GM23248 (cell line): ENCODE data around the gene RBBP8NL. TPM values are rescaled to one million over a fixed set of nuclear protein-coding genes. Genes with fewer than 3 reads are reported as not detected.

Source experiments
- DNase-seq: peaks from one replicate; pipeline ENCODE4 v3.0.0-alpha.2; 2015
- H2AFZ ChIP-seq: fragments of 200-600 bp; sonication (generic); 2 replicates; pipeline ENCODE4 v1.6.1; 2016; ENCODE audit warnings: antibody characterized with exemption
- H3F3A ChIP-seq: fragments of 200-600 bp; sonication (generic); 2 replicates; pipeline ENCODE4 v1.6.1; 2016; ENCODE audit warnings: mild to moderate bottlenecking, antibody characterized with exemption, mixed run types; ENCODE audit not compliant: insufficient read depth
- H3K27ac ChIP-seq: fragments of 200-600 bp; sonication (generic); 2 replicates; pipeline ENCODE4 v1.5.1; 2016; ENCODE audit warnings: mild to moderate bottlenecking
- H3K27me3 ChIP-seq: fragments of 200-600 bp; sonication (generic); replicated peaks from 2 replicates; pipeline ENCODE4 v1.6.1; 2016; ENCODE audit warnings: mild to moderate bottlenecking; ENCODE audit not compliant: insufficient read depth
- H3K36me3 ChIP-seq: fragments of 200-600 bp; sonication (generic); 2 replicates; pipeline ENCODE4 v1.6.1; 2016; ENCODE audit warnings: low read depth, mild to moderate bottlenecking
- H3K4me1 ChIP-seq: fragments of 200-600 bp; sonication (generic); 2 replicates; pipeline ENCODE4 v1.6.1; 2016; ENCODE audit warnings: mild to moderate bottlenecking; ENCODE audit not compliant: insufficient read depth
- H3K4me2 ChIP-seq: fragments of 200-600 bp; sonication (generic); one replicate; pipeline ENCODE4 v1.6.1; 2016; ENCODE audit warnings: mild to moderate bottlenecking; ENCODE audit not compliant: unreplicated experiment
- H3K4me3 ChIP-seq: fragments of 200-600 bp; sonication (generic); 2 replicates; pipeline ENCODE4 v1.5.1; 2016; ENCODE audit warnings: mild to moderate bottlenecking
- H3K79me2 ChIP-seq: fragments of 200-600 bp; sonication (generic); 2 replicates; pipeline ENCODE4 v1.6.1; 2016; ENCODE audit warnings: mild to moderate bottlenecking; ENCODE audit not compliant: insufficient read depth
- H3K9ac ChIP-seq: fragments of 200-600 bp; sonication (generic); 2 replicates; pipeline ENCODE4 v1.6.1; 2016; ENCODE audit warnings: mild to moderate bottlenecking
- H3K9me2 ChIP-seq: fragments of 200-600 bp; sonication (generic); 2 replicates; pipeline ENCODE4 v1.6.1; 2016; ENCODE audit warnings: mixed run types, mild to moderate bottlenecking, moderate library complexity; ENCODE audit not compliant: insufficient read depth
- H3K9me3 ChIP-seq: fragments of 200-600 bp; sonication (generic); one replicate; pipeline ENCODE4 v1.6.1; 2017; ENCODE audit warnings: low read depth
- H4K20me1 ChIP-seq: fragments of 200-600 bp; sonication (generic); 2 replicates; pipeline ENCODE4 v1.6.0; 2016; ENCODE audit not compliant: insufficient read depth
- EZH2 ChIP-seq: fragments of 200-600 bp; sonication (generic); IDR thresholded peaks from 2 replicates; pipeline ENCODE4 v1.6.1; 2018; ENCODE audit warnings: antibody characterized with exemption, mild to moderate bottlenecking; ENCODE audit not compliant: insufficient read depth, poor library complexity, severe bottlenecking
- EZH2phosphoT487 ChIP-seq: fragments of 200-600 bp; sonication (generic); IDR thresholded peaks from 2 replicates; pipeline ENCODE4 v1.6.1; 2018; ENCODE audit warnings: antibody characterized with exemption, moderate library complexity, mild to moderate bottlenecking, low read depth; ENCODE audit not compliant: insufficient read depth
- WGBS, 2 experiments: methylation state at CpG; one replicate each; pipeline ENCODE4 v1.1.6; 2015 to 2017; ENCODE audit warnings: low lambda C conversion rate in 2 of 2, low coverage in 1 of 2; ENCODE audit errors: missing lambda C conversion rate in 2 of 2; 5-methylcytosine and 5-hydroxymethylcytosine counted together
- in situ Hi-C: fragments of 300-500 bp; cut with MboI; formaldehyde crosslinking; loops from 2 replicates; pipeline ENCODE4 v1.15.0; 2020
- polyA plus RNA-seq: library from polyadenylated mRNA; unstranded; fragments of >200 nt; fragmentation: Nextera tagmentation; extraction: Ambion mirVana; gene quantifications from 2 replicates; pipeline ENCODE4 v1.2.1, GENCODE V29; 2016
- total RNA-seq: library from RNA; depleted of rRNA; stranded (reverse); fragments of >200 nt; shearing (Covaris generic); gene quantifications from 2 replicates; pipeline ENCODE4 v1.2.3, GENCODE V29; 2014

Gene RBBP8NL
- total and polyA plus RNA-seq, 2 experiments from 2014 or later: not detected

DNA sequence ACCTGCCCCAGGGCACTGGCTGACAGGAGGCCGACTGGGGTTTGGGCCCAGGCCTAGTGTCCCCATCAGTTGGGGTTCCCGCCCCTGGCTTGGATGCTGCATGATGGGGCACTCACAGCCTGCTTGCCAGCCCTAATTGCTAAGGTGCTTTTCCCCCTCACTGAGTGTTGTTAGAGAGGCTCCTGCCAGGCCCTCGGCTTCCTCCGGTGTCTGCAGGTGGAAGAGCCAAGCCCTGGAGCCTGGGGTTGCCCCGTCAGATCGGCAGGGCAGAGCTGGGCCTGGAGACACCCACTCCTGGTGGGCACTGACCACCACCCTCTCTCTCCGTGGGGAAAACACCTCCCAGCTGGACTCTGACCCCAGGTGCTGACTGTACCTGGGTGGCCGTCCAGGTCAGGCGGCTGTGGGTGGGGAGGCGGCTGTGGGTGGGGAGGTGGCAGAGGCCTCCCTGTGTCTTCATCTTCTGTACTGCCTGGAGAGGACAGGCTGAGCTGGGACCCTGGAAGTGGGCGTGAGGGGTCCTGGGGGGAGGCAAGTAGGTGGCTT is 14.2 kb downstream of the RBBP8NL start:
- in situ Hi-C loops: no loop called here

DNA sequence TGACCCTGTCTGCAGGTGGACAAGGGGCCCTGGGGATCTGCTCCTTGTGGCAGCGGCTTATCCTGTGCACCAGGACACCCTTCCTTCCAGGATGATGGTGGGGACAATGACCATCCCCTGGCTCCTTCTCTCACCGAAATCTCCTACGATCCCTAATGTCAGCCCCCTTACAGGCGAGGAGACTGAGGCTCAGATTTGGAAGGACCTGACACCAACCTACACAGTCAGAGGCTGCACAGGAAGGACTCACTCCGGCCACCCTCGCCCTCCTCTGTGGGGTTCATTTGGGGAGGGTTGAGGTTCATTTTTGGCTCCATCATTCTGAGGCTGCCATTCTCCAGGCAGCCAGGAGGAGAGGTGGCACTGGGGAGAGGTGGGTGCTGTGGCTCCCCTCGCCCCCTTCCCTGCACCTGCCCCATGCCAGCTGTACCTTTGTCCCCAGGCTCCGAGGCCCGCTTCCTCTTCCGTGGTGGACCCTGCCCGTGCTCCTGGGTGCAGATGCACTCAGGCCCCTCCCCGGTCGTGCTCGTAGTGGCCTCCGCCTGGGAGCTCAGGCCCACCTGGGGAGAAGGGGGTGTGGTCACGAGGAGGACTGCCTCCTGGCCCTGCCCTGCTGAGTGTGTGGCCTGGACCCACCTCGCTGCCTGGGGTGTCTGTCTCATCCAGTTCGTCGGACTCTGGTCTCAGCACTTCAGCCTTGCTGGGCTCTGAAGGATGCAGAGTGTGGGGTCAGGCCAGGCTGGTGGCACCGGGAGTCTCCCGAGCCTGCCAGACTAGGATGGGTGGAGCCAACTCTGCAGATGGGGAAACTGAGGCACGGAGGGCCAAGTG is 14.9 kb downstream of the RBBP8NL start:
- Histone ChIP-seq H3K27me3 (no peaks in the 10 kb centered on the region), H3K4me1 (no peaks in the 10 kb centered on the region), H3K27ac (no peak overlapping the region), H3K4me2 (no peak overlapping the region), H3K36me3 (no peaks in the 10 kb centered on the region), H3K4me3 (no peak overlapping the region), H3F3A (no peaks in the 10 kb centered on the region), H3K79me2 (no peaks in the 10 kb centered on the region), H3K9me3 (no peaks in the 10 kb centered on the region), H3K9ac (no peak overlapping the region), H2AFZ (no peak overlapping the region), H3K9me2 (no peaks in the 10 kb centered on the region), H4K20me1 (no peaks in the 10 kb centered on the region)
- no peak for TF ChIP-seq EZH2phosphoT487
- TF ChIP-seq EZH2: no peak
- WGBS, 2 experiments: 46 to 48% methylated on average over 19 to 22 of the region's 22 CpGs
- in situ Hi-C loops: no loop called here
- DNase-seq: no peak

More for the DNA sequence above, 14.2 kb downstream of the RBBP8NL start:
- Histone ChIP-seq H3K27ac (no peak overlapping the region), H3K9me2 (no peaks in the 10 kb centered on the region), H3K4me1 (no peaks in the 10 kb centered on the region), H3K36me3 (no peaks in the 10 kb centered on the region), H3K27me3 (no peaks in the 10 kb centered on the region), H3K4me3 (no peak overlapping the region), H3K9ac (no peak overlapping the region), H4K20me1 (no peaks in the 10 kb centered on the region), H3K79me2 (no peaks in the 10 kb centered on the region), H3K9me3 (no peaks in the 10 kb centered on the region), H3K4me2 (no peak overlapping the region), H3F3A (no peaks in the 10 kb centered on the region), H2AFZ (no peak overlapping the region)
- 64 to 75% methylated on average over 8 to 11 of the region's 11 CpGs for whole genome bisulfite sequencing, 2 experiments
- DNase-seq: no peak
- TF ChIP-seq EZH2phosphoT487 (no peak), EZH2 (no peak)

DNA sequence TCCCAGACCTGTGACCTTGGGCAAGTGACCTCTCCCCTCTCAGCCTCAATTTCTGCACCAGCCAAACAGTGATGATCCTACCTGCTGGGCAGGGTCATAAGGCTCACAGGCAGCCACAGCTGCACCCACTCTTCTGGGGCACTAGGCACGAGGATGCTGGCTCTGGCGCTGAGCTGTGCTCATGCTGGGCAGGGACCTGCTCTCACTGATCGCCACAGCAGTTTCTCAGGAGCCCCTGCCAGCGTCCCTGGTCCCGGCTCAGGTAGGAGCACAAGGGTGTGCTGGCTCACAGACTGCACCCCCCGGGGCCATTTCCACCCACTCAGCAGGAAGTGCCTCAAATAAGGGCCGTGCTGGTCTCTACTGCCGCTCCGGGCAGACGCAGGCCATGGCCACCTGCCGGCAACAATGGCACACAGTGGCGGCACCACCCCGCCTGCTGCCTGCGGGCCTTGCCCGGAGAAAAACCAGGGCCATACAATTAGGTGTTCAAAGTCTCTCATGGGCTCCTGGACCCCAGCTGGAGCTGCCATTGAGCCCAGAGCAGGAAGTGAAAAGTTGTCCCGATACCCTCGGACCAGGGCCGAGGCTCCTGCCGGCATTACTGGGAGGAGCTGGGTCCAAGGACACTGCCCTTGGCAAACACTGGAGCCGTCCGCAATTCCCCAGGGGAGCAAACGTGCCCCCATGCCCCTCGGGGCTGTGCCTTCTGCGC is 15.7 kb downstream of the RBBP8NL start:
- TF ChIP-seq EZH2phosphoT487 (no peak), EZH2 (no peak)

DNA sequence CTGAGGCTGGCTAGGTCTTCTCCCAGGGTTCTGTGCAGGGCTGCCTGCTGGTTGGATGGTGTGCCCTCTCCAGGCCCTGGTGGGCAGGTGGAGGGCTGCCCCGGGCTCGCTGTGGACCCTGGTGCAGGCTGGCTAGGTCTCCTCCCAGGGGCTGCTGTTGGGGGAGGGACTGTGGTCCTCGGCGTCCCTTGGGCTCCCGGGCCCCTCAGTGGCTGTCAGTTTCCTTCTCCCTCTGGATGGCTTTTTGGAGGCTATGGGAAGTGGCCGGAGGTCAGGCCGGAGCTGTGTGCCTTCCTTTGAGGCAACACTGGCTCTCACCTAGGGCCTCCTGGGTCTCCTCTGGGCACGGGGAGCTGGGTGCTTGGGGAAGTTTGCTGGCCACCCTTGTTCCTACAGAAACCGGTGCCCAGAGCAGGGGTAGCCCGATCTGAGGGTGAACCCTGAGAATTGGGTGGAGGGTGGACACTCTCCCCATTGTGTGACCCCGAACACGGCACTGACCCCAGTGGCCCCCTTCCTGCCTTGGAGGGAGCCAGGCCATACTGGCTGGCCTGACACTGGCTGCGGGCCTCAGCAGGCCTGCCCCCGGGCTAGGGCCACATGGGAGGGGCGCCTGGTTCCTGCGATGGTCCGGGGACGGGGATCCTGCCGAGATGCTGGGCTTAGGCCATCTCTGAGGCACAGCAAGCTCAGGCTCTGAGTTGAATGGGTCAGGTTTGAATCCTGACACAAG is 16.4 kb downstream of the RBBP8NL start:
- H3K27ac ChIP-seq: no peak overlapping the region
- in situ Hi-C loops: no loop called here
- no peaks in the 10 kb centered on the region for H3K4me1 ChIP-seq
- no peaks in the 10 kb centered on the region for H3K36me3 ChIP-seq
- no peak overlapping the region for H2AFZ ChIP-seq
- H3K79me2 ChIP-seq: no peaks in the 10 kb centered on the region
- no peaks in the 10 kb centered on the region for H3K9me2 ChIP-seq
- H3F3A ChIP-seq: no peaks in the 10 kb centered on the region
- 42 to 47% methylated on average over 19 of the region's 19 CpGs for WGBS, 2 experiments
- no peak for DNase-seq
- no peaks in the 10 kb centered on the region for H3K9me3 ChIP-seq
- no peak overlapping the region for H3K9ac ChIP-seq
- no peak overlapping the region for H3K4me3 ChIP-seq
- TF ChIP-seq EZH2phosphoT487: no peak
- TF ChIP-seq EZH2: no peak
- H4K20me1 ChIP-seq: no peaks in the 10 kb centered on the region
- H3K4me2 ChIP-seq: no peak overlapping the region
- H3K27me3 ChIP-seq: no peaks in the 10 kb centered on the region

More for the DNA sequence above, 15.7 kb downstream of the RBBP8NL start:
- in situ Hi-C loops: no loop called here
- no peaks in the 10 kb centered on the region for H3K9me3 ChIP-seq
- H3K27ac ChIP-seq: no peak overlapping the region
- H3K9ac ChIP-seq: no peak overlapping the region
- 66 to 68% methylated on average over 24 of the region's 24 CpGs for WGBS, 2 experiments
- DNase-seq: no peak
- no peak overlapping the region for H2AFZ ChIP-seq
- no peaks in the 10 kb centered on the region for H3K36me3 ChIP-seq
- H3K9me2 ChIP-seq: no peaks in the 10 kb centered on the region
- H3K4me3 ChIP-seq: no peak overlapping the region
- H4K20me1 ChIP-seq: no peaks in the 10 kb centered on the region
- H3K79me2 ChIP-seq: no peaks in the 10 kb centered on the region
- no peak overlapping the region for H3K4me2 ChIP-seq
- H3K27me3 ChIP-seq: no peaks in the 10 kb centered on the region
- no peaks in the 10 kb centered on the region for H3K4me1 ChIP-seq
- H3F3A ChIP-seq: no peaks in the 10 kb centered on the region
